HG03442 (cell line): ENCODE results near the gene CRACR2B.

ENCODE experiments used
- ATAC-seq: cut with Tn5 transposase; IDR thresholded peaks from one replicate; pipeline ENCODE4 v1.9.1; 2021; ENCODE audit warnings: mild to moderate bottlenecking, moderate library complexity; ENCODE audit not compliant: unreplicated experiment

The CRACR2B gene

GRCh38 chr11:865462-866430, 38.0 kb downstream of the CRACR2B start:
- ATAC-seq = no peak

- no peak for ATAC-seq
Observed at GRCh38 chr11:866481-866880, 38.8 kb downstream of the CRACR2B start.

GRCh38 chr11:867856-868358, 40.2 kb downstream of the CRACR2B start:
- no peak for ATAC-seq

- no peak for ATAC-seq
Observed at GRCh38 chr11:868394-868793, 40.7 kb downstream of the CRACR2B start.

- no peak for ATAC-seq
Observed at GRCh38 chr11:868802-869201, 41.1 kb downstream of the CRACR2B start.

- ATAC-seq = no peak
Observed at GRCh38 chr11:869399-870126, 41.8 kb downstream of the CRACR2B start.

- ATAC-seq = no peak
Observed at GRCh38 chr11:870127-870413, 42.4 kb downstream of the CRACR2B start.

GRCh38 chr11:870418-870817, 42.7 kb downstream of the CRACR2B start:
- ATAC-seq = no peak

- no peak for ATAC-seq
Observed at GRCh38 chr11:871472-871871, 43.8 kb downstream of the CRACR2B start.

- ATAC-seq = no peak
Observed at GRCh38 chr11:872799-873198, 45.1 kb downstream of the CRACR2B start.

GRCh38 chr11:873706-874105, 46.0 kb downstream of the CRACR2B start:
- ATAC-seq = no peak

- no peak for ATAC-seq
Observed at GRCh38 chr11:875203-875602, 47.5 kb downstream of the CRACR2B start.

GRCh38 chr11:875769-876301, 48.1 kb downstream of the CRACR2B start:
- ATAC-seq = no peak

GRCh38 chr11:876545-876944, 48.8 kb downstream of the CRACR2B start:
- no peak for ATAC-seq

- ATAC-seq = no peak
Observed at GRCh38 chr11:877565-877964, 49.8 kb downstream of the CRACR2B start.

GRCh38 chr11:880447-880846, 52.7 kb downstream of the CRACR2B start:
- ATAC-seq = no peak
